Measurements from ENCODE around the gene PSAP.

The PSAP gene

GRCh38 chr10:71805776-71806703, 45.0 kb downstream of the PSAP start:
- peak; percentile 17 for DNase-seq

- DNase-seq, result no peak
These were observed 47.0 kb downstream of the PSAP start for GRCh38 chr10:71804077-71804476.

- no peak for DNase-seq
These were observed 48.1 kb downstream of the PSAP start for GRCh38 chr10:71802715-71803488.

GRCh38 chr10:71802235-71802634, 48.8 kb downstream of the PSAP start:
- DNase-seq, result no peak

- DNase-seq, result no peak
These were observed 49.7 kb downstream of the PSAP start for GRCh38 chr10:71801361-71801760.

DNA sequence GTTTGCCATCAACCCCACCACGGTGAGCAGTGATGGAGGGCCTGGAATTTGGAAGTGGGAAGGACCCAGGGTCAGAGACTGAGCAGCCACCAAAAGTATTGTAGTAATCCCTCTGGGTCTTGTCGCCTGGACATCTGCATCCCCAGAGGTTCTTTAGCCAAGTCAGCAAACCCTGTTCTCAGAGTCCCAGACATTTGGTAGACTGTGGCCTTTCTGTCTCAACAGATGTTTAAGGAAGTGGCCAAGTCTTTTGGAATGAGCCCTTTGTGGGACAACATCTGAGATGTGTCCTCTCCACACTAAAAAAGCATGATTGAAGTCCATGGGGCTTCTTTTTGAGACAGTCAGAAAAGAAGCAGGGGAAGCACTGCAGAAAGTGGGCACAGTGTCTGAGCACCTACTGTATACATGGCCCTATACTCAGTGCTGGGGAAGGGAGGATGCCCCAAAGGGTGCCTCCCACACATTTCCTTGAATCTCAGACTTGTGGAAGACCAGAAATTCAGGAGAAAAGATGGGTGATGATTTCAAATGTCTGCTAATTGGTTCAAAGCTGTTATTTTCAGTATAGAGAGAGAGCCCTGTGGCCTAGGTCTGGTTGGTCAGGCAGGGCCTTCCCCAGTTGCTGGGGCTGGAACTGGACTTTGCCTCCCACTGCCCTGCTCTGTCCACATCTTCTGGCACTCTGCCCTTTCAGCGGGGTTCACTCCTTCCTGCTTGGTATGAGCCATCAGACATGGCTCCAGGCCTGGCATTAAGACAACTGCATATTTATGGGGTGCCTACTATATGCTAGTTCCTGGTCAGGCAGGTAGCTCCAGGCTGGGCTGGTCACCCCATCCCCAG, 51.2 kb downstream of the PSAP start:
- DNase-seq, result no peak

DNA sequence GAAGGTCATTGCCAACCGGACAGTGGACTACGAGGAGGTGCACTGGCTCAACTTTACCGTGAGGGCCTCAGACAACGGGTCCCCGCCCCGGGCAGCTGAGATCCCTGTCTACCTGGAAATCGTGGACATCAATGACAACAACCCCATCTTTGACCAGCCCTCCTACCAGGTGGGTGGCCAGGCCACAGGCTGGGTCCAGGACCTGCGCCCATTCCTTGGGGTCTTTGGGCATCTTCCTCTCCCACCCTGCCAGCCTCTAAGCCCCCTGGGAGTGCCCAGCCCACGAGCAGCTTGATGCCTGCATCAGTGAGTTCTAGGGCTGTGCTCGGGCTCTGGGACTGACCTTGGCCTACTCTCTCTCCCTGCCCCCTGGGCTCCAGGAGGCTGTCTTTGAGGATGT, 51.9 kb downstream of the PSAP start:
- no peak for DNase-seq

DNA sequence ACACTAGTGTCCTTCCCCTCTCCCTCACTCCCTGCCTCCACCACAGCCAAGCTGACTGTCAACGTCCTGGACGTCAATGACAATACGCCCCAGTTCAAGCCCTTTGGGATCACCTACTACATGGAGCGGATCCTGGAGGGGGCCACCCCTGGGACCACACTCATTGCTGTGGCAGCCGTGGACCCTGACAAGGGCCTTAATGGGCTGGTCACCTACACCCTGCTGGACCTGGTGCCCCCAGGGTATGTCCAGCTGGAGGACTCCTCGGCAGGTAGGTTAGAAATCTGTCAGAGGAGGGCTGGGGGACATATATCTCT, 52.8 kb downstream of the PSAP start:
- DNase-seq, result no peak

DNA sequence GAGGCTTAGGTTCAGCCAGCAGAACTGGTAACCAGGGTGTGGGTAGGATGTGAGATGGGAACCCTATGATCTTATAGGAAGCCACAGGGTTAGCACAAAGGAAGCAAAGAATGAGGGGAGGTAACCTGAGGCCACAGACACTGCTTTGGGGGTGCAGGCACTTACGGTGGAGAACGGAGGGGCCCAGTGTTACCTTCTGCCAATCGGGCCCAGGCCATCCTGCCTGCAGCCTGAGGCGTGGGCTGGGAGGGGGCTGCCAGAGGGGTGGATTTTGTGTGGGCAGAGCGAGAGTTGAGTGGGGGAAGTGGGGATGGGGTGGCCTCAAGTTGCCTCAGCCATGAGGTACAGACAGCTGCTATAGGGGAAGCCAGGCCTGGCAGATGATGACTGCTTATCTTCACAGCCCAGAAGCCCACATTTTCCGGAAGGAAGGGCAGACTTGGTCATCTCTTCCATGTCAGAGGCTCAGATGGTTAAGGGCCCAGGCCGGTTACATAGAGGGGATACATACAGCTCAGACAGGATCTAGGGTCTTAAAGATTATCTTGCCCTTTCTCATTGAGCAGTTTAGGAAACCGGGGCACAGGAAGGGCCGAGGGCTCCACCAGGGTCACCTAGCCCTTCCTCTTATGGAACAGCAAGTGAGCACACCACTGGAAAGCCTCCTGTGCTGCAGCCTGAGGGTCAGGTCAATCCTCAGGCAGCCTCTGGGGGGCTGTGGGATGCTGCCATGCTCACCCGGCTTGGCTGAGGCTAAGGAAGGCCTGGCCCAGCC, 53.3 kb downstream of the PSAP start:
- no peak for DNase-seq

GRCh38 chr10:71796749-71797405, 54.2 kb downstream of the PSAP start:
- DNase-seq, result no peak

GRCh38 chr10:71795248-71795647, 55.8 kb downstream of the PSAP start:
- DNase-seq, result no peak

DNA sequence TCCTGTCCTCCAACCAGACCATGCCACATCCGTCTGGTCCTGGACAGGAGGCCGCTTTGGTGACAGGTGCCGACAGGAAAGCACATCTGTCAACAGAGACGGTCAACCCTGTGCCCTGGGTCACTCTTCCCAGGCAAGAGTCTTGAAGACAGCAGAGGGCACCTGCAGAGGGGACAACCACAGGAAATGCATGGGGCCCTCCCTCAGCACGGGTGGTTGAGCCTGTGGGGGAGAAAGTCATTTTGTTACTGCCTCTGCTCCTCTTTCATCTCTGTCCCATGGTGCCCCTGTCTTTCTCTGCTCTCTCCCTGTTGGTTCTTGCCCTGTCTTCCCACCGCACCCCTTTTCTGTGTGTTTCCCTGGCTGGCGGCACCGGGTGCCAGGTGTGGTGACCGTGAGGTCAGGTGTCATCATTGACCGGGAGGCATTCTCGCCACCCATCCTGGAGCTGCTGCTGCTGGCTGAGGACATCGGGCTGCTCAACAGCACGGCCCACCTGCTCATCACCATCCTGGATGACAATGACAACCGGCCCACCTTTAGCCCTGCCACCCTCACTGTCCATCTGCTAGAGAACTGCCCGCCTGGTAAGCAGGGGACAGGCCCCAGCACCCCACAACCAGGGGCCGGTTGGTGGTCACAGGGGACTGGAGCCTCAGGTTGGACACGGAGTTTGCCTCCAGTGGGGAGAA, 60.2 kb downstream of the PSAP start:
- DNase-seq, result no peak

GRCh38 chr10:71789871-71790270, 61.2 kb downstream of the PSAP start:
- no peak for DNase-seq

DNA sequence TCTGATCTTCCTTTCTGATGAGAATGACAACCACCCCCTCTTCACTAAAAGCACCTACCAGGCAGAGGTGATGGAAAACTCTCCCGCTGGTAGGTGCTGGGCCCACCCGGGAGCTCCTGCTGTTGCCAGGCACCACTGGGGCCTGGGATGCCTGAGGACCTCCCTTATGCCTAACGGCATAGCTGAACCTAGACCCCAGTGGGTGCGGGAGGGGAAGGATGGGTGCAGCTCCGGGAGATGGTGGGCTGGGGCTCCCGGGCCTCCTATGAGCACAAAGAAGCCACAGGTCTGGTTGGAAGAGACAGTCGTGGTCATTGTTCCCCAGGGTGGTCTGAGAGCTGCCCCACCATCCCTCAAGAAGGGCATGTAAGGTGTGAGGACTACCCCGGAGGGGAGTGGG, 62.1 kb downstream of the PSAP start:
- no peak for DNase-seq

GRCh38 chr10:71784679-71785272, 66.3 kb downstream of the PSAP start:
- DNase-seq, result no peak

- no peak for DNase-seq
These were observed 67.0 kb downstream of the PSAP start for GRCh38 chr10:71783917-71784678.

GRCh38 chr10:71782917-71783490, 68.0 kb downstream of the PSAP start:
- no peak for DNase-seq

DNA sequence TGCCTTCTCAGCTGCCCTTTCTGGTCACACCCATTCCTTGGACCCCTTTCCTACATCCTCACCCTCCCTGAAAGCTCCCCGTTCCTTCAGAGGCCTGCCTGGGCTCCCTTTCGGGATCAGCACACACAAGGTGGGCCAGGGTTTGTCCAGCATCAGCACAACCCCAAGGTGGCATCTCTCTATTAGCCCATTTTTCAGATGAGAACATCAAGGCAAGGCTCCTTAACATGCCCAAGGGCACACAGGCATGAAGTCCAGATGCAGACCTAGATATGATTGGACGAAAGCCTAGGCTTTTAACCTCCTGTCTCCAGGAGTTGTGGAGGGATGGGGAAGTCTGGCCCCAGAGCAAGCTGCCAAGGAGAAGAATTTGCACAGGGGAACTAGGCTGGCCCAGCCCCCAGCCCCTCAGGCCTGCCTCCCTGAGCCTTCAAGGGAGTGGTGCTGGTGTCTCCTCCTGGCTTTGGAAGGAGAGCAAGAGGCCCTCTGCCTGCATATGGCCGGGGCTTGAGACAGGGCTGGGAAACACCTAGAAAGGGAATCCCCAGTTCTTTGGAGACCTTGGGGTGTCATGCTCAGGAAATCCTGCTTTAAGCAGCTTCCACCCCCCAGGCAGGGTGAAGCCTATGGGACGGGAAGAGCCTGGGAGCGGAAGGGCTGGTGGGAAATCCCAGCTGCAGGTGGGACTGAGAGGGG, 68.7 kb downstream of the PSAP start:
- no peak for DNase-seq

DNA sequence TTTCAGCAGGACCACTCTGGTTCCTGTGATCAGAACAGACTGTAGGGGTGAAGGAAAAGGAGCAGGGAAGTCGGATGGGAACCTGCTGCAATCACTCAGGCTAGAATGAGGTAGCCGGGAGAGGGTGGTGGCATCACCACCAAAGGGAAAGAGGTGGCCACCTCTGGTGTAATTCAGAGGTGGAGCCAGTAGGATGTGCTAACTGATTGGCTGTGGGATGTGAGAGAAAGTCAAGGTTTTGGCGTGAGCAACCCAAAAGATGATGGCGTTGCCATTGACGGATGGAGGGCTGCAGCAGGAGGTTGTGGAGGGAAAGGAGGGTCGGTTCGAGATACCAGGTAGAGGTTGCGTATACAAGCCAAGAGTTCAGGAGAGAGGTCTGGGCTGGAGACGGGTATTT, 70.3 kb downstream of the PSAP start:
- no peak for DNase-seq

Measured in CD4-positive, alpha-beta T cell treated with Interleukin-17A for 1 hour (primary cell).